ENCODE data around the gene ALDH1B1.
A peak's percentile ranks its signal among the peaks of the same experiment; 100 is the strongest.

ALDH1B1 gene

DNA sequence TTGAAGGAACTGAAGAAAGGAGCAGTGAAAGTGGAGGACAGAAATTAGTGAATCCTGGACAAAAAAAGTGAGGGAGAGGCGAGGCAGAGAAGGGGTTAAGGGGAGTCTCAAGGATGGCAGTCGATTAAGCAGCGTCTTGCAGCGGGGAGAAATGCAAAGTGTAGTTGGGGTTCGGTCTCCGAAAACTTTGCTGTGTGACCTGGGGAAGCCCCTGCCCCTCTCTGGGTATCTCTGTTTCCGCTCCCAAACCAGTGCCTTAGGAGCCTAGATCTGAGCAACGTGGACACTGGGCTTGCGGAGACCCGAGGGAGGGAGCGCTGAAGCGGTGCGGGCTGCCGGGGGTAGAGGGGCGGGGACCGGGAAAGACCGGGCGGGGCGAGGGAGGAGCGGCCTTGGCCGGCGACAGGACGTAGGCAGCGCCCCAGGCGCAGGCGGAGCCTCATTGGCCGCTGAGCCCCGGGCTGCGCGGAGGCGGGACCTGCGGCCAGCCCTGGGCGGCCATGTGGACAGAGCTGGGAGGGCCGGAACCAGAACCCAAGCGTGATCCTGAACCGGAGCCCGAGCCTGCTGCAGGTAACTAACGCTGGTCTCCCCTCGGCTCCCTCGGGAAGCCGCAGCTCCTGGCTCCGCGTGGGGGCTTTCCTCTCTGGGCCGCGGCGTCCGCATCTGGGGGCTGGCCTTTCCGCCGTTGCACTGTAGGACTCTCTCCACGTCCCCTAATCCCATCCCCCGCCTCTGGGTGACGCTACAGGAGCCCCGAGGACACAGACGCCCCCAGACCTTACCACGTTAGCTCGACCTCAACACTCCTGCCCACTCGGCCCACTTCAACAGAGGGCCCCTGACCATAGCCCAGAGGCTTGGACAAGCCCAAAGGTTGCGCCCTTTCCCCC, at the start of gene ALDH1B1:
Gene ALDH1B1, plus strand, starts transcription at position 468 of the 893 bp plus-strand sequence. CDS start 3,047 bp downstream, outside the sequence.
- DNase-seq, result peak; percentile 12 to 56 (median 26)

GRCh38 chr9:38343037-38343436, 49.5 kb upstream of the ALDH1B1 start:
- no peak for DNase-seq

- no peak for DNase-seq
Observed at GRCh38 chr9:38343552-38343951, 49.0 kb upstream of the ALDH1B1 start.

- DNase-seq, result no peak
Observed at GRCh38 chr9:38344566-38345324, 47.8 kb upstream of the ALDH1B1 start.

GRCh38 chr9:38345851-38346755, 46.4 kb upstream of the ALDH1B1 start:
- no peak for DNase-seq

DNA sequence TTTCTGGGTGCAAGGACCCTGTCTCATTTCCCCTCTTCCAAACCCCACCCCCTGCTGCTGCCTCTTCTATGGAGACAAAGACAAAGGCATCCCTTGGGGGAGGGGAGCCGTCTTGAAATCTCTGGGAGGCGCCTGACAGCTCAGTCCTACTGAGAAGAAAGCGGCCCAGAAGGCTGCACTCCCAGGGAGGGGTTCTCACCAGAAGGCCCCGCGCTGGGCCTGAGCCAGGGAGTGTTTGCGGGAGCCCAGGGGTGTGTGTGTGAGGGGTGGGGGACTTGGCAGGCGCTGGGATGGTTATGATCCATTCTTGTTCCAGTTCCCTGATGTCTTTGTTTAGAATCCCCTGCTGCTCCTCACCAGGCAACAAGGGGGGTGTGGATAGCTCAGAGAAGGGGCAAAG, 45.7 kb upstream of the ALDH1B1 start:
- DNase-seq, result no peak

DNA sequence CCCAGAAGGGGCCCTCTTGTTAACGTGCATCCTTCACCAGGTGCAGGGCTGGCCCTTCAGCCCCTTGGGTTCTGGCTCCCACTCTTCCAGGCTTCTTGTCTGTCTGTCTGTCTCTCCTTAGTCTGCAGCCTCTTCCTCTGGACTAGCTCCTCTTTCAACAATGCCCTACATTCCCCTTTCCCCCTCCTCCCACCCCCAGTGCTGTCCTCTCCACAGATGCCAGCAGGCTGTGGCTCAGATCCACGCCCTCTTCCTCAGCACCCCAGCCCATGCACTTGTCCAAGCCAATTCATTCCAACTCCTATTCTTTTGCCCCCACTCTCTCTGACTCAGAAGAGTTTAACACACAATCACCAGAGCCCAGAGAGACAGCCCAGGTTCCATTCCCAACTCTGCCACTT, 45.2 kb upstream of the ALDH1B1 start:
- no peak for DNase-seq

- DNase-seq, result no peak
Observed at GRCh38 chr9:38347946-38348345, 44.6 kb upstream of the ALDH1B1 start.

DNA sequence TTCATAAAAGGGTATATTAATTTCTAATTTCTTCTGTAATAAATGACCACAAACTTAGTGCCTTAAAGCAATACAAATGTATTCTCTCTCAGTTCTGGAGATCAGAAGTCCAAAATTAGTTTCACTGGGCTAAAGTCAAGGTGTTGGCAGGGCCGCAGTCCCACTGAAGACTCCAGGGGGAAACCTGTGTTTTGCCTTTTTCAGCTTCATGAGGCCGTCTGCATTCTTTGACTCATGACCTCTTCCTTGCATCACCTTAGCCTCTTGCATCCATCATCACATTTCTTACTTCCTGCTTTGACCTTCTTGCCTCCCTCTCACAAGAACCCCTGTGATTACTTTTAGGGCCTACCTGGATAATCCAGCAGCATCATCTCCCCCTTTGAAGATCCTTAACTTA, 42.0 kb upstream of the ALDH1B1 start:
- DNase-seq, result no peak

DNA sequence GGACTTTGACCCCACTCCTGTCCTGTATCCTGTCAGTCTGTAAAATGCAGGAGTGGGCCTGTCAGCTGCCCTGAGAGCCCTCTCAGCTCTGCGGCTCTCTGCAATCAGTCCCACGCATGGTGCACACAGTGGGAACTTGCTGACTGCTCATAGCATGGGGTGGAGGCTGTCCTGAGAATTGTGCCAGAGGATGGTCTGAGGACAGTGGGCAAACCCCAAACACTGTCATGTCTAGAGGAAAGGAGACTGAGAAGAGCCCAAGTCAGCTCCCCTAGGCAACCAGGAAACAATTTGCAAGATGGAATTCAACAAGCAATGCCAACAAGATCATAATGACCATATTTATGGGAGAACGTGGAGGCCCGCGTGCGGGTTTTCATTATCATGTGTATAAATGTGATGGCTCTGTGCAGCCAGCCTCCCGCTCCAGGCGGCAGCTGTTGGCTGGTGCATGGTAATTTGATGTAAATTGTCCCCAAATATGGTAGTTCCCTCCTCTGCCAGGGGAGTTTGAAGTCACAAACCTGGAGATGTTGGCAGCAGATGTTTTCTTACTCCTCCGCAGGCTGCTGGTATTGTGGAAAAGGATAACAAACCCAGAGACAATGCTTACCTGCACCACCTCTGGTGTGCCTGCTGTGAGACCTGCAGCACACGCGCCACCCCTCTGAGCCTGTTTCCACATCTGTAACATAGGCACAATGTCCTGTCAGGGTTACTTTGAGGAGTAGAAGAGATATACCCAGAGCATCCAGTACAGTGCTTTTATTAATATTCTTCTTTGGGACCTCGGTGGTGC, 39.8 kb upstream of the ALDH1B1 start:
- no peak for DNase-seq

- no peak for DNase-seq
Observed at GRCh38 chr9:38355115-38355514, 37.4 kb upstream of the ALDH1B1 start.

- DNase-seq, result no peak
Observed at GRCh38 chr9:38355517-38356120, 36.9 kb upstream of the ALDH1B1 start.

DNA sequence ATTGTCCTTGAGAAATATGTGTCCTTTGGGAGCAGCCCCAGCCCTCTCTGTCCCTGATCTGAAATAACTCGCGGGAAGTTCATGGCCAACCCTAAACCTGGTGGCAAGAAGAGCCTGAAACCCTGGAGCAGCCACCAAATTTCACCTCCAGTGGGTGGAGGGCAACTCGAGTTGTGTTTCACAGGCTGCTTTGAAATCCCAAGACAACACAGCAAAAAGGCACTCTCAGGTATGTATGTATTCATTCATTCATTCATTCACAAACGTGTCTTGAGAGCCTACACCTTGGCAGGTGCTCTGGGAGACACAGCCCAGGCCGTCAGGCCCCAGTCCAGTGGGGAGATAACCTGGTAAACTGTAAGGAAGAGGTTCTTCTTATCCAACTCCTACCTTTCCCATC, 35.7 kb upstream of the ALDH1B1 start:
- no peak for DNase-seq

- DNase-seq, result no peak
Observed at GRCh38 chr9:38357350-38358114, 35.0 kb upstream of the ALDH1B1 start.

DNA sequence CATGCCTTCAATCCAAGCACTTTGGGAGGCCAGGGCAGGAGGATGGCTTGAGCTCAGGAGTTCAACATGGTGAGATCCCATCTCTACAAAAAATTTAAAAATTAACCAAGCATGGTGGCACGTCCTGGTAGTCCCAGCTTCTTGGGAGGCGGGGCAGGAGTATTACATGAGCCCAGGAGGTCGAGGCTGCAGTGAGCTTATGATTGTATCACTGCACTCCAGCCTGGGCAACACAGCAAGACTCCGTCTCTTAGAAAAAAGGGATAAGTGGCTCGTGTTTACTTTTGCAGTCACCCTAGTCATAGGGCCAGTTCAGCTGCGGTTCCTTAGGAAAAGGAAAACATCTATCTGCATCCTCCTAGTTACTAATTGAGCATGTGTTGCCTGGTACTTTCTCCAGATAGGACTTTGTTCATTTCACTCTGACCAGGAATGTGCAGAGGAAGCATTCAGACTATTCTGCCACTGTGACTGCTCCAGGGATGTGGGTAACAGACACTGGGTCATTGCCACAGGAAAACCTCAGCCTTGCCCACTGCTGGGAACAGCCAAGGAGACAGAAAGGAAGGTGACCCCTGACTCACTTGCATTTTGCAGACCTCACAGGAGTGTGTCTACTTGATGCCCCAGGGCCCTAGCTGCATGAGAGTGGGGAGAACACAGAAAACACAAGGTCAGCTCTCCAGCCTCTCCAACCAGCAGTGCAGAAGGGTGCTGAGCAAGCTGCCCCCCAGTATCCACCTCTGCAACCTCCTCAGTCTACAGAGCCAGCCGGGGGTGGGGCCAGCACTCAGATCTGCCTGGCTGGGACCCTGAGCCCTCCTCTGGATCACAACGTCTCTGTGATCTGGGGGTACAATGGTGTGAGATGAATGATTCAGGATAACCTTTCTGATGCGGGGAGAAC, 33.9 kb upstream of the ALDH1B1 start:
- DNase-seq, result no peak

DNA sequence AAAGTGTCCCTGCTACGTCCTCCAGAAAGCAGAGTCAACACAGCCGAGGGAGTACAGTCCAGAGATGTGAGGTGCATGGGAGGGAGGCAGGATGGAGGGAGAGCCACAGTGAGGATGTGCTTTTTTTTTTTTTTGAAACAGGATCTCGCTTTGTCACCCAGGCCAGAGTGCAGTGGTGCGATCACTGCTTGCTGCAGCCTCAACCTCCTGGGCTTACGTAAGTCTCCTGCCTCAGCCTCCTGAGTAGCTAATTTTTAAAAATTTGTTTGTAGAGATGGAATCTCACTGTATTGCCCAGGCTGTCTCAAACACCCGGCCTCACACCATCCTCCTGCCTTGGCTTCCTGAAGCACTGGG, 33.2 kb upstream of the ALDH1B1 start:
- DNase-seq, result no peak

DNA sequence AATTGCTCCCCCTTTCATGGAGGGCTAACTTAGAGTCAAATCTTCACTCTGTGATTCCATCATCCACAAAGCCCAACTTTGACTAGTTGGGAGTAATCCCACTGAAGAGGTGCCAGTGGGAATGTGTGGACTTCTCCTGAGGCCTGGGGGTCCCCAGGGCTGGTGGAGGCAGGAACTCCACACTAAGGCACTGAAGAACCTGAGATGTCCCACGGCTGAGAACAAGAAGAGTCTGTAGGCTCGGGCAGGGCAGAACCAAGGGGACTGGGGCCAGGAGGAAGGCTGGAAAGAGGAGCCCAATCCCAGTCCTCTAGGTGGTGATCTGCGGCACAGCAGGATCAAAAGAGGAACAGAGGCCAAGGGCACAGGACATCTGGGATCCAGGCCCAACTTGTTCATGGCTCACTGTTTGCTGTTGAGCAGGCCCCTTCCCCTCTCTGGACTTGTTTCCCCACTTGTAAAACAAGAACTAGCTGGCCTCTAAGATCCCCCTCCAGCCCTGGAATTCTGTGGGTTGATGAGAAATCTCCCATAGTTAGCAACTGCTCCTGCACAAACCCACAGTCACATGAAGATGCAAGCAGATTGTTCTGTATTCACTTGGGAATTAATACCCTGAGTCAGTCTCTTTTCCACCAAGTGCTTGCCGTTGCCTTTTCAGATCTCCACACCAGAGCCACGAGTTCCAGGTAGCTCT, 32.7 kb upstream of the ALDH1B1 start:
- no peak for DNase-seq

DNA sequence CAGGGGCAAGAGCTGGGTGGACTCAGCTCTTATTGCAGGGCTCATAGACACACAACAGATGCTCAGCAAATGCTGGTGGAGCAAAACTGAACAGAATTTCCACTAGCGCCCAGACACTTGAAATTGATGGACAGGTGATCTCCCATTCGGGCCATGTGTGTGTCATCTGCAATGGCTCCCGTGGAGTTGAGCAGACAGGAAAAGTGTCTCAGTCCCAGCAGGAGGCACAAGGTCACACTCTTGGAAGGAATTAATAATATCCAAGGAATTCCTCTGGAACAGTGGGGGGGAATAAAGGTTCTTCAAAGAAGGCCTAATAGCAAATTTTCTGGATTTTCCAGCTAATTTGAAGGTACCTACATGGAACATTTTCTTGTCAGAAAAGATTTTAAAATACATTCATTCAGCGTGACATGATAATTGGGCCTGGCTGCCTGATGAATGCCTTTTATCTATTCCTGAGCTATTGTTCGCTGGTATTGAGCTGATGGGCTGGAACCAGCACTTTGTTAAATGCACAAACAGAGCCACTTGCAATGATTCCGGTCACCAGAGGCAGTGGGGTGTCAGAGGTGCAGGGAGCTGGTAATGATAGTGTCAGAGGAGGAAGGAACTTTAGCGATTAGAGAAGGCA, 31.5 kb upstream of the ALDH1B1 start:
- no peak for DNase-seq

DNA sequence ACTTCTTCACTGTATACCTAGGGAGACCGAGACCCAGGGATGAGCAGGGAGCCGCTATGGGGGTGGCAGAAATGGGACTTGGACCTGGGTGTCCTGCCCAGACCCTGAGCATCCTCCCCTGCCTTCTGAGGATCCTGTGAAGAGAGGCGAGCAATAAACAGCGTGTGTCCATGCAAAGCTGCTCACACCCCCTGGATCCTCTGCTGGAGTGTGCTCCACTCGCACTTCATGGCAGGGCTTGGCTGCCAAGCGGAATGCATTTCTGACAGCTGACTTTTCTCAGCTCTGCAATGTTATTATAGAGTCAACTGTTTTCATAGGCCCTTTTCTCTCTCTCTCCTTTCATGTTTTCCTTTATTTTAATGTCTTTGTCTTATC, 31.0 kb upstream of the ALDH1B1 start:
- DNase-seq, result no peak
